ENCODE measurements around the gene NAA11.
"Not testable (repeated sequence)": the region's sequence is repeated elsewhere in the genome, so short reads cannot be mapped to it uniquely, and the experiment has no call there.

GRCh38 chr4:79277467-79277866 lies 48.4 kb downstream of the NAA11 start:
- TF ChIP-seq, protein P1, sequence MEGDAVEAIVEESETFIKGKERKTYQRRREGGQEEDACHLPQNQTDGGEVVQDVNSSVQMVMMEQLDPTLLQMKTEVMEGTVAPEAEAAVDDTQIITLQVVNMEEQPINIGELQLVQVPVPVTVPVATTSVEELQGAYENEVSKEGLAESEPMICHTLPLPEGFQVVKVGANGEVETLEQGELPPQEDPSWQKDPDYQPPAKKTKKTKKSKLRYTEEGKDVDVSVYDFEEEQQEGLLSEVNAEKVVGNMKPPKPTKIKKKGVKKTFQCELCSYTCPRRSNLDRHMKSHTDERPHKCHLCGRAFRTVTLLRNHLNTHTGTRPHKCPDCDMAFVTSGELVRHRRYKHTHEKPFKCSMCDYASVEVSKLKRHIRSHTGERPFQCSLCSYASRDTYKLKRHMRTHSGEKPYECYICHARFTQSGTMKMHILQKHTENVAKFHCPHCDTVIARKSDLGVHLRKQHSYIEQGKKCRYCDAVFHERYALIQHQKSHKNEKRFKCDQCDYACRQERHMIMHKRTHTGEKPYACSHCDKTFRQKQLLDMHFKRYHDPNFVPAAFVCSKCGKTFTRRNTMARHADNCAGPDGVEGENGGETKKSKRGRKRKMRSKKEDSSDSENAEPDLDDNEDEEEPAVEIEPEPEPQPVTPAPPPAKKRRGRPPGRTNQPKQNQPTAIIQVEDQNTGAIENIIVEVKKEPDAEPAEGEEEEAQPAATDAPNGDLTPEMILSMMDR (conservative IDR thresholded peaks at IDR 0.05 in 1 of 2, IDR thresholded peaks at IDR 0.05 in 1 of 2; ENCODE audit: low read depth in 1 of 2, low read length in 2 of 2) = not testable (repeated sequence)
- not testable (repeated sequence) for TF ChIP-seq EZH2 (IDR thresholded peaks at IDR 0.05; ENCODE audit: low read length, missing control alignments)
